Activated CD4-positive, alpha-beta T cell treated with anti-CD3 and anti-CD28 coated beads, Interleukin-2, amount 50 U/mL, for 1 hour (primary cell): Measurements from ENCODE around the gene CD3E.
"Not testable (repeated sequence)": the region's sequence is repeated elsewhere in the genome, so short reads cannot be mapped to it uniquely, and the experiment has no call there.

Experiments used
- DNase-seq: peaks from one replicate; pipeline ENCODE4 v3.0.0-alpha.2; 2020

The CD3E gene

GRCh38 chr11:118291477-118292135 is 12.9 kb upstream of the CD3E start:
- DNase-seq: no peak

- no peak for DNase-seq
These were observed 10.5 kb upstream of the CD3E start for GRCh38 chr11:118294053-118294452.

GRCh38 chr11:118295199-118295598 is 9.3 kb upstream of the CD3E start:
- no peak for DNase-seq

GRCh38 chr11:118295815-118296454 is 8.6 kb upstream of the CD3E start:
- peak; percentile 46 for DNase-seq

- no peak for DNase-seq
These were observed 2.8 kb upstream of the CD3E start for GRCh38 chr11:118301600-118302195.

GRCh38 chr11:118304227-118304567 is 333 bp upstream of the CD3E start:
- DNase-seq: no peak

- peak; percentile 48 for DNase-seq
These were observed 1.2 kb downstream of the CD3E start for GRCh38 chr11:118305726-118306125.

- peak; percentile 50 for DNase-seq
These were observed 2.0 kb downstream of the CD3E start for GRCh38 chr11:118306556-118306955.

- not testable (repeated sequence) for DNase-seq
These were observed 4.5 kb downstream of the CD3E start for GRCh38 chr11:118308995-118309528.

GRCh38 chr11:118310271-118310670 is 5.7 kb downstream of the CD3E start:
- DNase-seq: no peak

- DNase-seq: no peak
These were observed 6.4 kb downstream of the CD3E start for GRCh38 chr11:118310781-118311485.

GRCh38 chr11:118311518-118311917 is 7.0 kb downstream of the CD3E start:
- DNase-seq: no peak

GRCh38 chr11:118312328-118312727 is 7.8 kb downstream of the CD3E start:
- no peak for DNase-seq

GRCh38 chr11:118313242-118313641 is 8.7 kb downstream of the CD3E start:
- no peak for DNase-seq

GRCh38 chr11:118314988-118315411 is 10.5 kb downstream of the CD3E start:
- DNase-seq: no peak

- DNase-seq: no peak
These were observed 13.6 kb downstream of the CD3E start for GRCh38 chr11:118318124-118318523.

- no peak for DNase-seq
These were observed 14.2 kb downstream of the CD3E start for GRCh38 chr11:118318581-118319336.

GRCh38 chr11:118319337-118319707 is 14.8 kb downstream of the CD3E start:
- no peak for DNase-seq

GRCh38 chr11:118320515-118320914 is 16.0 kb downstream of the CD3E start:
- no peak for DNase-seq

GRCh38 chr11:118321386-118322082 is 17.0 kb downstream of the CD3E start:
- DNase-seq: no peak

- DNase-seq: no peak
These were observed 18.2 kb downstream of the CD3E start for GRCh38 chr11:118322721-118323120.

- no peak for DNase-seq
These were observed 20.8 kb downstream of the CD3E start for GRCh38 chr11:118325283-118325682.
